Activated naive CD4-positive, alpha-beta T cell treated with anti-CD3 and anti-CD28 coated beads, Interleukin-2, amount 50 U/mL, for 72 hours (primary cell): ENCODE results near the gene ZNF580. TPM values are rescaled to one million over a fixed set of nuclear protein-coding genes. Genes with fewer than 3 reads are reported as not detected.
A peak's percentile ranks its signal among the peaks of the same experiment; 100 is the strongest.

Experiments used
- ATAC-seq, 2 donors: fragments of 150-1000 bp; cut with Tn5 transposase; 2 replicates each; pipeline ENCODE4 v1.10.0; 2021; ENCODE audit warnings: mild to moderate bottlenecking in 2 of 2, moderate library complexity in 2 of 2
- DNase-seq, 2 donors: peaks; one replicate each; pipeline ENCODE4 v3.0.0; 2021 to 2022; ENCODE audit warnings: low spot score in 2 of 2
- H3K27ac Mint-ChIP-seq, 2 donors: one replicate each; pipeline ENCODE4 v1.8.0; 2022; ENCODE audit warnings: mild to moderate bottlenecking in 2 of 2, mixed read lengths in 2 of 2
- H3K36me3 Mint-ChIP-seq, 2 donors: one replicate each; pipeline ENCODE4 v1.8.0; 2022; ENCODE audit warnings: mixed read lengths in 2 of 2
- H3K9me3 Mint-ChIP-seq, 2 donors: one replicate each; pipeline ENCODE4 v1.8.0; 2022; ENCODE audit warnings: mixed read lengths in 2 of 2
- total RNA-seq, 2 donors: library from RNA; stranded (reverse); gene quantifications; one replicate each; pipeline ENCODE4 v1.2.3, GENCODE V29; 2022

Gene ZNF580
- total RNA-seq, 2 donors from 2014 or later, result 18.2 to 33.9 TPM

DNA sequence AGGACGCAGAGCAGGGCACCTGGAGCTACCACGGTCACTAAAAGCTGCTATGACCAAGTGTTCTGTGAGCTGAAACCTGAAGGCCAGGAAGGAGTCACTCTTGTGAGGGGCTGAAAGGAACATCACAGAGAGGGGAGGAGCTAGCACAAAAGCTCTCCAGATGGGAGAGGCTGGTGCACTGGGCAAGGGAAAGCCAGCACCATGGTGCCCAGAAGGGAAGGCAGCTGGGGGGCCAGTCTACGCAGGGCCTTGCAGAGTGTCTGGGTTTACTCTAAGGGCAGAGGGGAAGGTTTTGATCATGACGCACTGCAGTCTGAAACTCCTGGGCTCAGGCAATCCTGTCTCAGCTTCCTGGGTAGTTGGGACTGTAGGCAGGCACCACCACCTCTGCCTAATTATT lies 4.1 kb upstream of the ZNF580 start:
- DNase-seq, result no peak
- H3K9me3 Mint-ChIP-seq, result peaks cover 4% of the 10 kb centered on the region in 2 donors
- ATAC-seq, result no peak
- H3K27ac Mint-ChIP-seq, result peak overlapping the region; percentile 41 to 99
- peaks cover 29 to 44% of the 10 kb centered on the region in 2 donors for H3K36me3 Mint-ChIP-seq

DNA sequence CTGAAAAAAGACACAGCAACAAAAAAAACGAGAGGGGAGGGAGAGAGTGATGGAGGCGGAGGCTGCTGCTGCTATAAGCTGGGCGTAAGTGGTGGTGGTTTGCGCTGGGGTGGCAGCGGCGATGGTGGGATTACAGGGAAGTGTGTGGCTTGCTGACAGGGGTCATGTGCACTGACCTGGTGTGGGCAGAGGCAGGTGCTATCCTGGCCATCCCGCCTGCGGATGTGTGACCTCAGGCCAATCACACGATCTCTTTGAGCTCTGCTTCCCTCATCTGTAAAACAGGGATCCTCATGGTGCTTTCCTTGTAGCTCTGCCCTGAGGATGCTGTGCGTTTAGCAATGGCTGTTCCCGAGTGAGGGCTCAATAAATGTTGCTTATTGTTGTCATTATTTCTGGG lies 3.3 kb upstream of the ZNF580 start:
- Mint-ChIP-seq H3K9me3 (peaks cover 4% of the 10 kb centered on the region in 2 donors), H3K27ac (no peak overlapping the region), H3K36me3 (peaks cover 29 to 50% of the 10 kb centered on the region in 2 donors)
- DNase-seq (no peak), ATAC-seq (no peak)

GRCh38 chr19:55638864-55639359 lies 1.9 kb upstream of the ZNF580 start:
- ATAC-seq (no peak), DNase-seq (peak in 1 of 2 donors; percentile 67)
- H3K27ac Mint-ChIP-seq, result peak overlapping the region in 1 of 2 donors; percentile 51
- peaks cover 35 to 62% of the 10 kb centered on the region in 2 donors for H3K36me3 Mint-ChIP-seq
- peaks cover 4% of the 10 kb centered on the region in 2 donors for H3K9me3 Mint-ChIP-seq

DNA sequence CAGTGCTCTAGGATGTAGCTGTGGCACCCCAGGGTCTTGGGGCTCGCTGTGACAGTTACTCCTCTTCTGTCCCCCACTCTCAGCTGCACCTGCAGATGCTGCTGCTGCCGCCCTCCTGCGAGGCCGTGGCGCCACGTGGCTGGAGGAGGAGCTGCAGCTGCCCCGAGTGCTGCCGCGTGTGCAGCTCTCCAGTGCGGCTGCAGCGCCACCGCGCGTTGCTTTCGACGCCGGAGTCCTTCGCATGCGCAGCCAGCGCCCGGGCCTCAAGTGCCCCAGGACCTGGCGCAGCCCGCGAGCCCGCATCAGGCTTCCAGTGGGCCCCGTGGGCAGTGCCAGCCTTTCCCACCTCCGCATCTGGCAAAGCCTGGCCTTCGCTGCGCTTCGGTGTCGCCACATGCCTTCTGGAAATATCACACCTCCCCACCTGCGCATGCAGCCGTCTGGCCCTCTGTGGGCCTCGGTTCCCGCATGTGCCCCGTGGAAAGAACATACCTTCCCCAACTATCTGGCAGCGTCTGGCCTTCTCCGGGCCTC lies 692 bp upstream of the ZNF580 start:
- ATAC-seq, result peak in 1 of 2 donors; percentile 34
- H3K36me3 Mint-ChIP-seq, result peaks cover 37 to 66% of the 10 kb centered on the region in 2 donors
- DNase-seq, result peak in 1 of 2 donors; percentile 73
- peak overlapping the region; percentile 86 to 96 for H3K27ac Mint-ChIP-seq
- peaks cover 4% of the 10 kb centered on the region in 2 donors for H3K9me3 Mint-ChIP-seq

DNA sequence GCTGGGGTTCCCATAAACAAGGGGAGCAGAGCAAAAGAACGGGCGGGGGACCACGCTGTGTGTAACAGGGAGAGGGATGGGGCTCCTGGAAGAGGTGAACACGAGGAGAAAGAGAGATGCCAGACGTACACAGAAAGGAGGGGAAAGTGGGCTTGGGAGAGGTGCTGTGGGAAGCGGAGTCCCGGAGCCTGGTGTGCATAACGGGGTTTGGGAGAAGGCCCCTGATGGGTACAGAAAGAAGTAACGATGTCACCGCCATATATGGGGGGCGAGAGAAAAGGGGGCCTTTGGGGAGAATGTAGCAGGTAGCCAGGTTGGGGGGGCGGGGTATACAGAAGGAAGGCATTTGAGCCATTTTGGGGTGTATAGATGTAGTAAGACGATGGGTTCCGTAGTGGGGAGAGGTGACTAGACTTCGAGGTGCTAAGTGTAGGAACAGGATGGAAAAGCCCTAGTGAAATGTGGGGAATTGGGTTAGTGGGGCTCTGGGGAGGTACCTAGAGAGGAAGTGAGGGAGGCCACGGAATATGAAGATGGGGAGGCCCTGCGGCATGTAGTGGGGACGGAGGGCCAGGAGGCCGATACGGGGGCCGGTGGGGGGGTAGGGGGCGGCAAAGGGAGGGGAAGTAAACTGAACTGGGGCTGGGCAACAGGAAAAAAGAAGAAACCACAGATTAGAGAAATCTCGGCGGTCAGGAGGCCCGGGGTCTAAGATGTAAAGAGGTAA lies 787 bp downstream of the ZNF580 start:
- H3K27ac Mint-ChIP-seq, result peak overlapping the region; percentile 88 to 96
- H3K36me3 Mint-ChIP-seq, result peaks cover 33 to 61% of the 10 kb centered on the region in 2 donors
- peak in 1 of 2 donors; percentile 49 for DNase-seq
- peaks cover 4% of the 10 kb centered on the region in 2 donors for H3K9me3 Mint-ChIP-seq
- peak in 1 of 2 donors; percentile 9 for ATAC-seq

- Mint-ChIP-seq H3K27ac (peak overlapping the region; percentile 96 to 100), H3K9me3 (peaks cover 4% of the 10 kb centered on the region in 2 donors), H3K36me3 (peaks cover 33 to 67% of the 10 kb centered on the region in 2 donors)
- peak; percentile 12 to 16 for ATAC-seq
- DNase-seq, result peak in 1 of 2 donors; percentile 73
Measured at GRCh38 chr19:55642153-55643002, 1.6 kb downstream of the ZNF580 start.

DNA sequence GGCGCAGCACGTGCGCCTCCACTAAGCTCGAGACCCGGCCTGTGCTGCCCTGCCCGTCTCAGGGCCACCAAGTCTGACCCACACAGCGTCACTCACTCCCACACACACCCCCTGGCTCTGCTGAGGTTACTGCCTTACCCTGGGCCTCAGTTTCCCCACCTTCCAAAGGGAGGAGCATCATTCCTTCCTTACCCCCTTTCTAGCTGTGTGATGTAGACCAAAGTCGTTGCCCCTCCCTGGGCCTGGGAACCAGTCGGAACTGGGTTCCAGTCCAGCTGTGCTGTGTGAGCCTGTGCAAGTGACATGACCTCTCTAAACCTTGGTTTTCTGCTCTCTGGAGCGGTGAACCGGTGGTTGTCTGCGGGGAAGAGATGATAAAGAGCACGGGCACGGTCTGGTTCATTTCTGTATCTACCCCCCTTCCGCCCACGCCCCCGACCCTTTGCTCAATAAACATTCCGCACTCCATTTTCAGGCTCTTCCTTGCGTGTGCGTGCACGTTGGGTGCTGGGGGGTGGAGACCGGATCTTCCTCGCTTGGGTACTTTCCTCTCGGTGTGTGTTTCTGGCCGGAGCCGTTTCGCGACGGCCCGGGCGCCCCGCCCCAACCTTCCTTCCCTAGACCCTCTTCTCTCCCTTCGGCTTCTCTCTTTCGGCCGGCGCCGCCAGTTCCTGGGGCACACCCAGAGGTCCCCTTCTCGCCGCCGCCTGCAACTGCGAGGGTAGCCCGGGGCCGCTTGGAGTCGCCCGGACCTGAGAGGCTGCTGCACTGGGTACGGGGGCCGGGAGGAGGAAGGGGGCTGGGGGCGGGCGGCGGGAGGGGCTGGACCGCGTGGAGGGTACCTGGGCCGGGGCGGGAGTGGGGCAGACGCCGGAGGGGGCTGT lies 2.4 kb downstream of the ZNF580 start, which contains the start of gene ZNF581:
Gene ZNF581, plus strand, starts transcription at position 647 of the 884 bp plus-strand sequence. CDS start 923 bp downstream, outside the sequence.
- peak within 1 kb of the TSS; percentile 96 to 100 for H3K27ac Mint-ChIP-seq
- H3K9me3 Mint-ChIP-seq, result peaks cover 4% of the 10 kb centered on the region in 2 donors
- H3K36me3 Mint-ChIP-seq, result peaks cover 27 to 61% of the 10 kb centered on the region in 2 donors
- ATAC-seq (peak; percentile 66 to 75), DNase-seq (peak; percentile 84 to 86)

GRCh38 chr19:55643887-55644176 lies 3.0 kb downstream of the ZNF580 start:
- H3K36me3 Mint-ChIP-seq, result peaks cover 27 to 60% of the 10 kb centered on the region in 2 donors
- H3K9me3 Mint-ChIP-seq, result peaks cover 3 to 4% of the 10 kb centered on the region in 2 donors
- ATAC-seq, result no peak
- no peak for DNase-seq
- peak overlapping the region; percentile 95 to 96 for H3K27ac Mint-ChIP-seq

DNA sequence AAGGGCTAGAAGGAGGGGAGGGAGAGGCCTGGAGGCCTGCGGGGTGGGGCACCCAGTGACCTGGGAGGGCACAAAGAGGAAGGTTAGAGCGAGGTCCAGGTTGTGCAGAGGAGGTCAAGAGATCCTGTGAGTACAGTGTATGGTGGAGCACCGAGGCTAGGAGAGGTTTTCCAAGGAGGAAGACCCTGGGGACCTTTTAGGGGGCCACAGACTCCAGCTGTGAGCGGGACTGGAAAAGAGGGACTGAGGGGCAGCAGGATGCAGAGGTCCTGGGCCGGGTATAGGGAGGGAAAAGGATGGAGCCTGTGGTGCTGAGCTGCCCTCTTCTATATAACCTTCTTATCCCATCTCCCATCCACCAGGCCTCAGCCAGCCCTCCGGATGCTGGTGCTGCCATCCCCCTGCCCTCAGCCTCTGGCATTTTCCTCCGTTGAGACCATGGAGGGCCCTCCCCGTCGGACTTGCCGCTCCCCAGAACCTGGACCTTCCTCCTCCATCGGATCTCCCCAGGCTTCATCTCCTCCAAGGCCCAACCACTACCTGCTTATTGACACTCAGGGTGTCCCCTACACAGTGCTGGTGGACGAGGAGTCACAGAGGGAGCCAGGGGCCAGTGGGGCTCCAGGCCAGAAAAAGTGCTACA lies 3.5 kb downstream of the ZNF580 start:
- H3K27ac Mint-ChIP-seq, result peak overlapping the region; percentile 95 to 96
- ATAC-seq, result no peak
- H3K36me3 Mint-ChIP-seq, result peaks cover 27 to 56% of the 10 kb centered on the region in 2 donors
- DNase-seq, result no peak
- H3K9me3 Mint-ChIP-seq, result peaks cover 0 to 4% of the 10 kb centered on the region in 2 donors

GRCh38 chr19:55644842-55645511 lies 4.2 kb downstream of the ZNF580 start:
- ATAC-seq (no peak), DNase-seq (no peak)
- Mint-ChIP-seq H3K36me3 (peaks cover 26 to 52% of the 10 kb centered on the region in 2 donors), H3K9me3 (peaks cover 0 to 4% of the 10 kb centered on the region in 2 donors), H3K27ac (peak overlapping the region; percentile 95 to 96)

DNA sequence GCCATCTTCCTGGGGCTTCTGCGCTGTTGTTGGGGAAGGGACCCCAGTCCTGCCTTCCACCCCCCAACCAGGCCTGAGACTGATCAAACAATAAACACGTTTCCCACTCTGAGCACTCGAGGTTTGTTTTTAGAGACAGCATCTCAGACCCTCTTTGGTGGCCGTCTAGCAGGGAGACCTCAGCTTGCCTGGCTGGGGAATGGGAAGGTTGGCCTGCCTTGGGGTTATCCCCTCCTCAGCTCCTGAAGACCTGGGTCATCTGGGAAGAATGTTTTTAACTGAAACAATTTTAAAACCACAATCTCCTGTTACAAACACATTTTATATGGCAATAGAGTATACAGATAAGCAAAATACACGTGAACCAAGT lies 4.7 kb downstream of the ZNF580 start:
- DNase-seq (no peak), ATAC-seq (no peak)
- Mint-ChIP-seq H3K27ac (peak overlapping the region; percentile 72 to 96), H3K36me3 (peaks cover 20 to 47% of the 10 kb centered on the region in 2 donors), H3K9me3 (peaks cover 0 to under 1% of the 10 kb centered on the region in 2 donors)

DNA sequence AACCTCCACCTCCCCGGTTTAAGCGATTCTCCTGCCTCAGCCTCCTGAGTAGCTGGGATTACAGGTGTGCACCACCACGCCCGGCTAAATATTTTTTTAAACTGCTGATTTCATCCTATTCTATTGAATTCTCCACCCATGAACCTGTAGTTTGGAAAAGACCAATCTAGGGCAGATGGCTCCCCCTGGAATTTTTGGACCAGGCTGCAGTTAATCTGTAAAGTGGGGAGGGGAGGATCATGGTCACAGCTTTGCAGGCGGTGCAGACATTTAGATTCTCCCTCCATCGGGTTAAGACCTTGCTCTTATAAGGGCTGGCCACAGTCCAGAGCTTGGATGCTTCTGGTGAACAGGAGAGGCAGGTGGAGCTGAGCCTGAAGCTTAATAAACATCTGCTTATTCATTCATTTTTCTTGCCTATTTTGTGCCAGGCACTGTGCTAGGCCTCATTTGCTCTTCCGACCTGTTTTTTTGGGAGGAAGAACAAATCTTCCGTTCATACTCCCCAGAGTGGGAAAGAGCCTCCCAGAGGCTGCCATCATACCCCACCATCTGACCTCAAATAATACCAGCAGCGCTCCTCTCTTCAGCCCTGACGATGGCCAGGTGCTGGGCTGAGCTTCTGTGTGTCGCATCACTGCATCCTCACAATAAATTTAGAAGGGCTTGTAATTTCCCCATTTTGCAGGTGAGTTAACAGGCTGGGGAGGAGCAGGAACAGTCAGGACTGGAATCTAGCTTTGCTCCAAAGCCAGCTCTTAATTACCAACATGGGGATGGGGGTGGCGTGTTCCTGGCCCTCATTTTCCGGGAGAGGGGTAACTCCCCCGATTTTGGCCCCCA lies 6.3 kb downstream of the ZNF580 start:
- H3K27ac Mint-ChIP-seq, result peak overlapping the region in 1 of 2 donors; percentile 48
- H3K36me3 Mint-ChIP-seq, result peaks cover 19 to 44% of the 10 kb centered on the region in 2 donors
- no peak for ATAC-seq
- no peak for DNase-seq
- no peaks in the 10 kb centered on the region for H3K9me3 Mint-ChIP-seq

- peak within 1 kb of the TSS; percentile 59 to 93 for H3K27ac Mint-ChIP-seq
- DNase-seq (peak in 1 of 2 donors; percentile 58), ATAC-seq (peak in 1 of 2 donors; percentile 19)
- H3K36me3 Mint-ChIP-seq, result peaks cover 17 to 42% of the 10 kb centered on the region in 2 donors
- H3K9me3 Mint-ChIP-seq, result no peaks in the 10 kb centered on the region
Measured at GRCh38 chr19:55647732-55648584, 7.2 kb downstream of the ZNF580 start, which contains the start of gene CCDC106. CCDC106 (plus strand) TSS chr19:55648212; CDS start chr19:55649047, 835 bp downstream.
